Endothelial cell of umbilical vein (primary cell): ENCODE measurements around the gene UGGT2. TPM values are rescaled to one million over a fixed set of nuclear protein-coding genes. Genes with fewer than 3 reads are reported as not detected.

ENCODE experiments used
- BruUV-seq: library from RNA; stranded (reverse); fragments of 400-500 nt; replicated peaks from 2 replicates; lab custom pipeline; 2021; lab: Mats Ljungman, UMichigan
- CTCF ChIA-PET: fragments of 300-600, 350-600 bp; sonication (Branson Sonifier 250); formaldehyde crosslinking; loops from one replicate; lab custom pipeline; 2021; ENCODE audit warnings: antibody characterized with exemption, inconsistent platforms; lab: Charles Lee
- POLR2A ChIA-PET: fragments of 300-600, 350-600 bp; sonication (Branson Sonifier 250); formaldehyde crosslinking; loops from one replicate; lab custom pipeline; 2021; ENCODE audit warnings: antibody characterized with exemption, inconsistent platforms; lab: Charles Lee
- DNase-seq: peaks from one replicate; pipeline ENCODE4 v3.0.0-alpha.2; 2011; ENCODE audit warnings: low read depth, low spot score
- FAIRE-seq: peaks from 2 replicates; lab custom pipeline; 2011; peaks lifted over from hg19 to GRCh38; lab: Jason Lieb, UNC
- H2AFZ ChIP-seq: 2 replicates; pipeline ENCODE4 v1.6.0; 2012; ENCODE audit warnings: low read depth, low read length, control low read depth, inconsistent platforms
- H3K27ac ChIP-seq: 2 replicates; pipeline ENCODE4 v1.5.1; 2011; ENCODE audit warnings: low read depth, mild to moderate bottlenecking, control low read depth, low read length, moderate library complexity; ENCODE audit not compliant: insufficient read depth
- H3K27me3 ChIP-seq, 2 experiments: 2 replicates each; pipeline versions ENCODE4 v1.6.0 to v1.6.1; 2011; ENCODE audit warnings: low read length in 2 of 2, mixed read lengths in 1 of 2; ENCODE audit not compliant: control insufficient read depth in 2 of 2, insufficient read depth in 2 of 2
- H3K36me3 ChIP-seq, 2 experiments: 2 replicates in 1 of 2; 3 replicates in 1 of 2; pipeline ENCODE4 v1.5.1; 2011; ENCODE audit warnings: low read length in 2 of 2, mild to moderate bottlenecking in 1 of 2, moderate library complexity in 1 of 2; ENCODE audit not compliant: control insufficient read depth in 2 of 2, insufficient read depth in 2 of 2; ENCODE audit errors: extremely low read depth in 1 of 2
- H3K4me1 ChIP-seq: 3 replicates; pipeline ENCODE4 v1.5.1; 2011; ENCODE audit warnings: mild to moderate bottlenecking, low read length; ENCODE audit not compliant: control insufficient read depth, insufficient read depth; ENCODE audit errors: extremely low read depth
- H3K4me2 ChIP-seq: 2 replicates; pipeline ENCODE4 v1.6.1; 2011; ENCODE audit warnings: low read length, control low read depth, mixed read lengths; ENCODE audit not compliant: insufficient read depth
- H3K4me3 ChIP-seq, 3 experiments: fragments of 200-600 bp in 1 of 3; sonication (generic), shearing (Covaris generic) in 1 of 3; replicated peaks in 1 of 3; 2 replicates each; pipeline ENCODE4 v1.5.1; 2011 to 2016; ENCODE audit warnings: control low read depth in 3 of 3, low read length in 3 of 3, mild to moderate bottlenecking in 2 of 3, inconsistent platforms in 1 of 3, low read depth in 1 of 3, moderate library complexity in 1 of 3; ENCODE audit not compliant: insufficient read depth in 1 of 3
- H3K79me2 ChIP-seq: 2 replicates; pipeline ENCODE4 v1.6.0; 2012; ENCODE audit warnings: low read length, inconsistent platforms; ENCODE audit not compliant: control insufficient read depth, insufficient read depth
- H3K9ac ChIP-seq: replicated peaks from 2 replicates; pipeline ENCODE3; 2011; ENCODE audit warnings: low read length, control low read depth; ENCODE audit not compliant: insufficient read depth; ENCODE audit errors: extremely low read depth
- H3K9me1 ChIP-seq: replicated peaks from 3 replicates; pipeline ENCODE4 v1.6.0; 2011; ENCODE audit warnings: mild to moderate bottlenecking, low read length; ENCODE audit not compliant: control insufficient read depth, insufficient read depth; ENCODE audit errors: extremely low read depth
- H3K9me3 ChIP-seq: replicated peaks from 2 replicates; pipeline ENCODE4 v1.5.1; 2012; ENCODE audit warnings: low read length, inconsistent platforms; ENCODE audit not compliant: control insufficient read depth, insufficient read depth
- H4K20me1 ChIP-seq: replicated peaks from 2 replicates; pipeline ENCODE3; 2011; ENCODE audit warnings: mild to moderate bottlenecking, low read length; ENCODE audit not compliant: control insufficient read depth, insufficient read depth; ENCODE audit errors: extremely low read depth
- FOS ChIP-seq: IDR thresholded peaks from 2 replicates; pipeline ENCODE4 v1.6.1; 2011; ENCODE audit warnings: mild to moderate bottlenecking, low read length, moderate library complexity, borderline replicate concordance; ENCODE audit not compliant: insufficient read depth
- GATA2 ChIP-seq: IDR thresholded peaks from 2 replicates; pipeline ENCODE4 v1.7.0; 2011; ENCODE audit warnings: low read depth, mild to moderate bottlenecking, moderate library complexity, mixed read lengths, low read length; ENCODE audit not compliant: insufficient read length, insufficient read depth
- JUN ChIP-seq: IDR thresholded peaks from 2 replicates; pipeline ENCODE4 v1.6.1; 2011; ENCODE audit warnings: borderline replicate concordance, low read depth; ENCODE audit not compliant: insufficient read length, insufficient read depth
- MAX ChIP-seq: IDR thresholded peaks from 2 replicates; pipeline ENCODE4 v1.6.1; 2011; ENCODE audit not compliant: insufficient read depth, insufficient read length
- MYC ChIP-seq: IDR thresholded peaks from one replicate; pipeline ENCODE4 v1.6.1; 2011; ENCODE audit warnings: mild to moderate bottlenecking, low read depth, low read length
- POLR2A ChIP-seq: IDR thresholded peaks from 2 replicates; pipeline ENCODE4 v1.6.1; 2012; ENCODE audit warnings: low read depth, mild to moderate bottlenecking, control low read depth, low read length
- dilution Hi-C: fragments of 300-500 bp; cut with MboI; formaldehyde crosslinking; loops from one replicate; pipeline ENCODE4 v1.15.0; 2019; ENCODE audit warnings: low sequenced_read_pairs; ENCODE audit not compliant: extremely low pct_ligation_motif_present
- intact Hi-C: fragments of 100-400 bp; cut with micrococcal nuclease; formaldehyde crosslinking; loops from one replicate; pipeline ENCODE4 v1.10.0; 2022
- polyA plus RNA-seq, 4 experiments: library from polyadenylated mRNA; depleted of rRNA in 3 of 4; stranded (reverse) in 3 of 4; unstranded in 1 of 4; fragments of >200 nt; gene quantifications; 2 replicates each; pipeline versions ENCODE4 v1.2.1 to v1.2.3, GENCODE V29; 2011 to 2012; ENCODE audit warnings: missing spikeins in 1 of 4
- total RNA-seq: library from RNA; stranded (reverse); gene quantifications from 2 replicates; pipeline ENCODE4 v1.2.3, GENCODE V29; 2021

Gene UGGT2
- total and polyA plus RNA-seq, 2 donors (not counting 3 experiments of a cell fraction or from before 2014, with no cell fraction given) = 4.6 to 25.1 TPM

- Histone ChIP-seq H3K9me1 (no peaks in the 10 kb centered on the region), H3K4me1 (no peaks in the 10 kb centered on the region), H2AFZ (no peak overlapping the region), H3K36me3 (no peaks in the 10 kb centered on the region), H4K20me1 (no peaks in the 10 kb centered on the region), H3K79me2 (peaks cover 6% of the 10 kb centered on the region), H3K27me3 (no peaks in the 10 kb centered on the region), H3K27ac (no peak overlapping the region), H3K9ac (no peak overlapping the region), H3K9me3 (no peaks in the 10 kb centered on the region), H3K4me3 (no peak overlapping the region), H3K4me2 (no peak overlapping the region)
- BruUV-seq = no TSS peak
- ChIA-PET CTCF (no interaction called here), POLR2A (no interaction called here)
- no peak for DNase-seq
- no peak for FAIRE-seq
- intact Hi-C loops (no loop called here), dilution Hi-C loops (no loop called here)
- no peak for TF ChIP-seq JUN
These were observed 297.1 kb downstream of the UGGT2 start for GRCh38 chr13:95756072-95756471.

GRCh38 chr13:95754069-95754468, 299.1 kb downstream of the UGGT2 start:
- ChIA-PET POLR2A (no interaction called here), CTCF (interaction anchor here (0.5 kb wide), 1 partner anchor 115 kb away, joined by 3 read pairs; no protein-coding TSS in a partner anchor)

More at GRCh38 chr13:95754069-95754468, 299.1 kb downstream of the UGGT2 start:
- H3K27ac ChIP-seq = no peak overlapping the region
- TF ChIP-seq MAX = no peak
- TF ChIP-seq GATA2 = no peak
- TF ChIP-seq POLR2A = no peak
- TF ChIP-seq MYC = no peak
- no peak for TF ChIP-seq FOS
- H3K4me3 ChIP-seq = no peak overlapping the region
- no peaks in the 10 kb centered on the region for H3K9me3 ChIP-seq
- no peak overlapping the region for H3K9ac ChIP-seq
- no peak for DNase-seq
- H3K4me2 ChIP-seq = no peak overlapping the region
- no peaks in the 10 kb centered on the region for H3K4me1 ChIP-seq
- no peaks in the 10 kb centered on the region for H3K9me1 ChIP-seq
- dilution Hi-C loops = no loop called here
- no peak overlapping the region for H2AFZ ChIP-seq
- no peak for FAIRE-seq
- no peaks in the 10 kb centered on the region for H3K36me3 ChIP-seq
- intact Hi-C loops = no loop called here
- no peaks in the 10 kb centered on the region for H4K20me1 ChIP-seq
- no peaks in the 10 kb centered on the region for H3K27me3 ChIP-seq
- peaks cover 8% of the 10 kb centered on the region for H3K79me2 ChIP-seq
- no TSS peak for BruUV-seq
